GM13976 (cell line): ENCODE results near the gene LRRC45.

Source experiments
- DNase-seq: peaks from one replicate; pipeline ENCODE4 v3.0.0; 2012; ENCODE audit warnings: low spot score
- in situ Hi-C: fragments of 300-500 bp; cut with MboI; formaldehyde crosslinking; loops from one replicate; pipeline ENCODE4 v1.12.0; 2022; ENCODE audit warnings: low sequenced_read_pairs, mixed read lengths, inconsistent platforms; ENCODE audit not compliant: unreplicated experiment
- TF ChIP-seq, protein P1 (sequence below): IDR thresholded peaks from 2 replicates; pipeline ENCODE4 v1.5.1; 2012; ENCODE audit warnings: borderline replicate concordance, mild to moderate bottlenecking; ENCODE audit not compliant: insufficient read depth; ENCODE audit errors: extremely low read depth, missing control alignments, control extremely low read depth

The LRRC45 gene

DNA sequence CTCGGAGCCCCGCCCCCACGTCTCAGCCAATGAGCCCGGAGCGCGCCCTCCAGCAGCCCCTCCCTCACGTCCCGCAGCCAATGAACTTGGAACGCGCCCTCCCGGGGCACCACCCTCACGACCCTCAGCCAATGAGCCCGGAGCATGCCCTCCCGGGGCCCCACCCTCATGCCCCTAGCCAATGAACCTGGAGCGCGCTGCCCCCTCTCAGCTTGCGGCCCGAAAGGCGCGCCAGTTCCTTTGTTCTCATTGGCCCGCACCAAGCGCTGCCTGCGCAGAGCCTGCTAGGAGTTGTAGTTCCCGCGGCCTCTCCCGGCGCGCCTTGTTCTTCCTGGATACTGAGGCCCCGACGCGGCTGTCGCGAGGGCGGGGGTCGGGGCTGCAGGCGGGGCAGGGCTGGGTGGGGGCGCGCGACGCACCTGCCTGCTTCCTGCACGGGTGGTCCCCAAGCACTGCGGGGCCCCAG lies at the start of gene LRRC45:
Gene LRRC45 (plus strand): TSS at position 325 of the 466 bp plus-strand sequence. CDS start 339 bp downstream, outside the sequence.
- in situ Hi-C loops = loop anchor here (10.0 kb wide), 1 partner anchor 132 kb away; no protein-coding TSS in a partner anchor
- peak; percentile 99 for DNase-seq
- TF ChIP-seq, protein P1, sequence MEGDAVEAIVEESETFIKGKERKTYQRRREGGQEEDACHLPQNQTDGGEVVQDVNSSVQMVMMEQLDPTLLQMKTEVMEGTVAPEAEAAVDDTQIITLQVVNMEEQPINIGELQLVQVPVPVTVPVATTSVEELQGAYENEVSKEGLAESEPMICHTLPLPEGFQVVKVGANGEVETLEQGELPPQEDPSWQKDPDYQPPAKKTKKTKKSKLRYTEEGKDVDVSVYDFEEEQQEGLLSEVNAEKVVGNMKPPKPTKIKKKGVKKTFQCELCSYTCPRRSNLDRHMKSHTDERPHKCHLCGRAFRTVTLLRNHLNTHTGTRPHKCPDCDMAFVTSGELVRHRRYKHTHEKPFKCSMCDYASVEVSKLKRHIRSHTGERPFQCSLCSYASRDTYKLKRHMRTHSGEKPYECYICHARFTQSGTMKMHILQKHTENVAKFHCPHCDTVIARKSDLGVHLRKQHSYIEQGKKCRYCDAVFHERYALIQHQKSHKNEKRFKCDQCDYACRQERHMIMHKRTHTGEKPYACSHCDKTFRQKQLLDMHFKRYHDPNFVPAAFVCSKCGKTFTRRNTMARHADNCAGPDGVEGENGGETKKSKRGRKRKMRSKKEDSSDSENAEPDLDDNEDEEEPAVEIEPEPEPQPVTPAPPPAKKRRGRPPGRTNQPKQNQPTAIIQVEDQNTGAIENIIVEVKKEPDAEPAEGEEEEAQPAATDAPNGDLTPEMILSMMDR = no peak

DNA sequence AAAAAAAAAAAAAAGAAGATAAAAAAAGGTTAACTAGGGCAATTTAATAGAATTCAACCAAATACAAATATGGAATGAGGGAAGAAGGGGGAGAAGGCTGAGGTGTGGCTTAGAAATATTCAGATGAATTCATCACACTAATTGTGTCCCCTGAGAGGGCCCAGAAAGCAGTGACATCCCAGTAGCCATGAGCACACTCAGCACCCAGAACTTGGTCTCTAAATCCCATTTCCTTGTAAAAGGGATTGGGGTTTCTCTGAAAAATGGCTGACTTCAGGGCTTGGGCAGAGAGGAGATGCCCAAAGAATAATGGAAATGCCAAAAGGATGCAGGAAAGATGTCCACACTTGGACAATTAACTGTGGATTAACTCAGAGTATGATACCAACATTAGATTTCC lies 49.7 kb upstream of the LRRC45 start:
- DNase-seq = no peak
- TF ChIP-seq, protein P1 = no peak
- in situ Hi-C loops = no loop called here

DNA sequence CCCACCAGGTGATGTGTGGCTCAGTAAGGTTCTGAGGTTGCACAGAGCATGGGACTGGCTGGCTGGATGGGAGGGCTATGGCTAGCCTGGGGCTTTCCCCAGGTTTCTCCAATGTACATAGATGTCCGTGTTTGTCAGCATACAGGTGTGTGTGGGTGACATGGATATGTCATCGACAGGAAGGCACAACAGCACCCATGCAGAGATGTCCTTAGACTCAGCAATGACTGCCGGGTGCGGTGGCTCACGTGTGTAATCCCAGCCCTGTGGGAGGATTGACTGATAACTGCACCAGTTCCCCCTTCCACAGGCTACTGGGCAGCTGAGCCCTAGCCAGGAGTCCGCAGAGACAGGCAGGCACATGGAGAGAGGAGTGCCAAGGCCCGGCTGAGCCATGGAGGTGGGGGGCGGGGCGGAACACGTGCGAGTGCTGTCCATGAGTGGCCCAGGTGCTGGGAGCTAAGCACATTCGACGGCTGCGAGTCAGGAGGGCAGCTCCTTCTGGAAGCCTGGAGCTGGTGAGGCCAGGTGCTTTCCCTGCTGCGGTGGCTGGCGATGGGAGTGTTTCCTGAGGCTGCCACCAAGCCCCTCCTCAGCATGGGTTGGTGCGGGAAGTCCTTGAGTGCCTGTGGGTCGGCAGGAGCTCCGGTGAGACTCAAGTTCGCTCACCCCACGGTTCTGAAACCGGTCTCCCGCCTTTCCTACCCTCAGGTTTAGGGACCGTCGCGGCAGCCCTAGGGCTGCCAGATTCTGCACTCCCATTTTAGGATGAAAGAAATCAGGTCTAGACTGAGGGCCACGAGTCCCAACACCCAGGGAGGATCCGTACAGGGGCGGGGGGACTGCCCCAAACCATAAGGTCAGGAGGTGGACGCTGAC lies 46.5 kb upstream of the LRRC45 start:
- in situ Hi-C loops = no loop called here
- no peak for DNase-seq
- TF ChIP-seq, protein P1 = no peak

DNA sequence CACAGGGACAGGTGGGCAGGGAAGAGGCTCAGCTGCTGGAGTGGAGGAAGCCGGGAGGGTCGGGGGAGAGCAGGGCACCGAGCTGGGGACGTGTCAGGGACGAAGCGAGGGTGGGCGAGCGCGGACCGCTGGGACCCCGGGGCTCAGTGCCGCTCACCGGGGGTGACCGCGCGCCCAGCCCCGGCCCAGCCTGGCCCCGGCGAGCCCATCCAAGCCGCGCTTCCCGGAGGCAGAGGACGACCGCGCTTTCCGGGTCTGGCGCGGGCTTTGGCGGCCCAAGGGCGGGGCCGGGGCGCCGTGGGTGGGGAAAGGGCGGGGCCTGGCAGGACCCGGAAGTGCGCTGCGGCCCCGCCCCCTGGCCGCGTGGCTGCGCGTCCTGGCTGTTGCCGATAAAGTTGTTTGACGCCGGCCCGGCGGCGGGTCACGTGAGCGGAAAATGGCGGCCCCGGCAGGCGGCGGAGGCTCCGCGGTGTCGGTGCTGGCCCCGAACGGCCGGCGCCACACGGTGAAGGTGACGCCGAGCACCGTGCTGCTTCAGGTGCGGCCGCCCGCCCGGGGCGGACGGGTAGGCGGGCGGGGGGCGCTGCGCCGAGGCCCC lies 45.8 kb upstream of the LRRC45 start, which contains the start of gene ASPSCR1:
Gene ASPSCR1 (plus strand): TSS at position 419 of the 598 bp plus-strand sequence. CDS start 18 bp downstream, at position 437.
- TF ChIP-seq, protein P1 = no peak
- DNase-seq = peak; percentile 96
- in situ Hi-C loops = no loop called here

DNA sequence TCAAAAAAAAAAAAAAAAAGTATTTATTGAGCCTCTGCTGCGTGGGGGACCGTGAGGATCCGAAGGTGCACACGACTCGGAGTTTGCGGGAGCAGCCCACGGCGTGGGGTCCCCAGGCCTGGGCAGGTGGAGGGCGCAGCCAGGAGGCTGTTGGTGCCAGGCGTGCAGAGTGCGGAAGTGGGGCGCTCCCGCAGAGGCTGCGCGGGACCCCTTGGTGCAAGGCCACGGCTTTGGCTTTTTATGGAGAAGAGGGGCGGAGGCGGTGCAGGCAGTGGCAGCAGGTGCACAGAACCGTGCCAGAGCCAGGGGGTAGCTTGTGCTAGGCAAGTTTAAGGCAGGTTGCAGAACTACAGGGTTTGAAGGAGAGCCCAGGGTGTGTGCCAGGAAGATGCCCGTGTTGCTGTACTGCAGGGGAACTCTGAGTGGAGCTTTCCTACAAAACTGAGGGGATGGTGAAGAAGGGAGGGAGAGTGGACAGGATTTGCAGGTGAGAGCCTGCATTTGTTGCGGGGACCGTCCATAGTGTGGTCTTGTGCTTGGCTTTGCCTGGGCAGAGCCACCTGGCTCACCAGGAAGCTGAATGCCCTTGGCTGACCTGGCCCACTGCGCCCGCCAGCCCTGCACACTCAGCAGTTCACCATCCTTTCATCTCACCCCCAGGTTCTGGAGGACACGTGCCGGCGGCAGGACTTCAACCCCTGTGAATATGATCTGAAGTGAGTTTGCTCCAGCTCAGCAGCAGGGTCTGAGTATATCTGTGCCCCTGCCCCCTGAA lies 44.4 kb upstream of the LRRC45 start:
- TF ChIP-seq, protein P1 = no peak
- in situ Hi-C loops = no loop called here
- DNase-seq = no peak

DNA sequence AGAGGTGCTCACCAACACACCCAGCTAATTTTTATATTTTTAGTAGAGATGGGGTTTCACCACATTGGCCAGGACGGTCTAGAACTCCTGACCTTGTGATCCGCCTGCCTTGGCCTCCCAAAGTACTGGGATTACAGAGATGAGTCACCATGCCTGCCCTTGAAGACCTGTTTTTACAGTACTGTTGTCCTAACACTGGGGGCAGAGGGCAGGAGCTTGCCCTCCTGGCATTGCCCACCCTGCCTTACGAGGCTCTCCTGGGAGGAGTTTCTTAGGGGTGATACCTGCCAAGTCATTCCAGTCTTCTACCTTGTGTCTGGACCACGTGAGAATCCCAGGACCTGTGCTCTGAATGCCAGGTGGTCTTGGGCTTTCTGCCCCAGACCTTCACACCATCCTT lies 43.0 kb upstream of the LRRC45 start:
- no peak for DNase-seq
- in situ Hi-C loops = no loop called here
- TF ChIP-seq, protein P1 = no peak
